Dendritic cell treated with granulocyte-macrophage colony-stimulating factor and Interleukin-4, amounts not matched to agents 40 ng/mL and 50 ng/mL, for 4 days (primary cell): ENCODE measurements around the gene NRDC.

Experiments used
- H3K27ac Mint-ChIP-seq: one replicate; pipeline ENCODE4 v1.8.0; 2022; ENCODE audit warnings: mild to moderate bottlenecking, mixed read lengths
- H3K27me3 Mint-ChIP-seq: one replicate; pipeline ENCODE4 v1.8.0; 2022; ENCODE audit warnings: mild to moderate bottlenecking, mixed read lengths
- H3K36me3 Mint-ChIP-seq: one replicate; pipeline ENCODE4 v1.8.0; 2022; ENCODE audit warnings: low read depth, mixed read lengths
- H3K4me1 Mint-ChIP-seq: one replicate; pipeline ENCODE4 v1.8.0; 2022; ENCODE audit warnings: low read depth, mixed read lengths
- H3K4me3 Mint-ChIP-seq: one replicate; pipeline ENCODE4 v1.8.0; 2022; ENCODE audit warnings: mild to moderate bottlenecking, moderate library complexity, mixed read lengths
- H3K9me3 Mint-ChIP-seq: one replicate; pipeline ENCODE4 v1.8.0; 2022; ENCODE audit warnings: mixed read lengths
- intact Hi-C: fragments of 100-400 bp; cut with micrococcal nuclease; formaldehyde crosslinking; loops from one replicate; pipeline ENCODE4 v1.15.0; 2022

Gene NRDC

DNA sequence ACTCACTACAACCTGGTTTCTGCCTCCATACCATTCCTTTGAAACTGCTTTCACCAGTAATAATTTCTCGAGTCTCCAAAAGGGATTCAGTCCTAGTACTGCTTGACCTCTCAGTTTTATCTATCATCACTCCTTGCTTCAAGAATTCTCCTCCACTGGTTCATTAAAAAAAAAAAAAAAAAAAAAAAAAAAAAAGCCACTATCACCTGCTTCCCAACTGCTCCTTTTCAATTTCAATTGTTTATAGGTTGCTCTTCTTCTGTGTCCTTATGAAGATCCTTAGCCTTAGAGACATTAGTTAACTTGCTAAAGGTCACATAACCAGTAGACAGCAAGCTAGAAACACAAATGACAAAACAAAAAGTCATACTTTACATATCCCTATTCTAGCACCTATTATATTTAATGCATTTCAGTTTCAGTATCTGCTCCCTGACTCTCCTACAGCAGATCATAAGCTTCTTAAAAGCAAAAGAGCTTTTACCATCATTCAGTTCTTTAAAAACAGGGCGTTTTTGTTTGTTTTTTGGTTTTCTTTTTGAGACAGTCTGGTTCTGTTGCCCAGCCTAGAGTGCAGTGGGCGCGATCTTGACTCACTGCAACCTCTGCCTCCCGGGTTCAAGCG is 7.1 kb downstream of the NRDC start:
- Mint-ChIP-seq H3K4me3 (no peak overlapping the region), H3K4me1 (peaks cover 58% of the 10 kb centered on the region), H3K27ac (no peak overlapping the region), H3K9me3 (no peaks in the 10 kb centered on the region), H3K36me3 (peaks cover 50% of the 10 kb centered on the region), H3K27me3 (no peaks in the 10 kb centered on the region)
- intact Hi-C loops: no loop called here

DNA sequence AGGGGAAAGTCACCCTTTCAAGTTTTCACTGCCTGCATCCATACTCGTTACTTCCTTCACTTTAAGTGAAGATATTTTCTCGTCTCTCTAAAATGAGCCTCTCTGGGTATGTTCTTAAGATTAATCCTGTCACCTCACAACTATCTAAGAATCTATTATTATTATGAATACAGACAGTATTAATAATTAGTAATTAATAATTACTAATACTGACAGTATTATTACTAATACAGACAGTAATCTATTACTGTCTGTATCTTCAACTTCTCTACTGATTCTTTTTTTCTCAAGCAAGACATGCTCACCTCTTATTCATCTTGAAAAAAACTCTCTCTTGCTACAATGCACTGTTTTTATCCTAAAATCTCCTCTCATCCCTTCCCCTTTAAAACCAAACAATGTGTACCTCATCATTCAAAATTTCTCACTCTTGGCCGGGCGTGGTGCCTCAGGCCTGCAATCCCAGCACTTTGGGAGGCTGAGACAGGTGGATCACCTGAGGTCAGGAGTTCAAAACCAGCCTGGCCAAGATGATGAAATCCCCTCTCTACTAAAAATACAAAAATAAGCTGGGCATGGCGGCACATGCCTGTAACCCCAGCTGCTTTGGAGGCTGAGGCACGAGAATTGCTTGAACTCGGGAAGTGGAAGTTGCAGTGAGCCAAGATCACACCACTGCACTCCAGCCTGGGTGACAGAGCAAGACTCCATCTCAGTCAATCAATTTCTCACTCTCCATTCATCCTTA is 7.8 kb downstream of the NRDC start:
- intact Hi-C loops: no loop called here
- peaks cover 50% of the 10 kb centered on the region for H3K36me3 Mint-ChIP-seq
- no peak overlapping the region for H3K4me3 Mint-ChIP-seq
- H3K9me3 Mint-ChIP-seq: no peaks in the 10 kb centered on the region
- H3K4me1 Mint-ChIP-seq: peaks cover 57% of the 10 kb centered on the region
- peak overlapping the region; percentile 1 for H3K27ac Mint-ChIP-seq
- H3K27me3 Mint-ChIP-seq: no peaks in the 10 kb centered on the region

DNA sequence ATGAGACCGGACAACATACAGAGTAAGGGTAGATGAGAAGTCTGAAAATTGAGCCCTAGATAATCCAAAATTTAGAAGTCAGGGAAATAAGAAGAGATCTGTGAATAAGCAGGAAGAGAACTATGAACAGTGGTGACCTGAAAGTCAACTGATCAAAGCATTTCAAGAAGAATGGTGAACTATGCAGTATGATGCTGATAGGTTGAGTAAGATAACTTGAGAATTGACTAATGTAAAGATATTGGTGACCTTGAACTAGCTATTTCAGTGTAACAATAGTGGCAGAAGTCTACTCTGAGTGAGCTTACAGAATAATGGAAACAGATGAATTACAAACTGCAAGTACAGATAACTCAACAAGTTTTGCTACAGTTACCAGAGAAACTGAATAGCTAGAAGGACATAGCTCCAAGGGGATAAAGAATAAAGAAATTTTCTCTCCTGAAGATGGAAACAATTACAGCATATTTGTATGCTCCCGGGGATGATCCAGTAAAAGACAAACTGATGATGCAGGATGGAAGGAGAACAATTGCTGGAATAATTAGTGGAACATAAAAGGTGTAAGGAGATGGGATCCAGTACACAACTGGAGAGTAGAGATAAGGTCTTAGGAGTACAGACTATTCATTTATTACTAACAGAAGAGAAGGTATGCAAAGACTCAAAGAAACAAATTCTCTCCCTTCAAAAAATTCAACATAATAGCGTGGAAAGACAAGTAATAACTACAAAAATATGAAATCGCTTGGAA is 10.9 kb downstream of the NRDC start:
- peaks cover 34% of the 10 kb centered on the region for H3K36me3 Mint-ChIP-seq
- no peak overlapping the region for H3K27ac Mint-ChIP-seq
- intact Hi-C loops: no loop called here
- H3K4me3 Mint-ChIP-seq: no peak overlapping the region
- H3K27me3 Mint-ChIP-seq: no peaks in the 10 kb centered on the region
- no peaks in the 10 kb centered on the region for H3K9me3 Mint-ChIP-seq
- peaks cover 55% of the 10 kb centered on the region for H3K4me1 Mint-ChIP-seq

DNA sequence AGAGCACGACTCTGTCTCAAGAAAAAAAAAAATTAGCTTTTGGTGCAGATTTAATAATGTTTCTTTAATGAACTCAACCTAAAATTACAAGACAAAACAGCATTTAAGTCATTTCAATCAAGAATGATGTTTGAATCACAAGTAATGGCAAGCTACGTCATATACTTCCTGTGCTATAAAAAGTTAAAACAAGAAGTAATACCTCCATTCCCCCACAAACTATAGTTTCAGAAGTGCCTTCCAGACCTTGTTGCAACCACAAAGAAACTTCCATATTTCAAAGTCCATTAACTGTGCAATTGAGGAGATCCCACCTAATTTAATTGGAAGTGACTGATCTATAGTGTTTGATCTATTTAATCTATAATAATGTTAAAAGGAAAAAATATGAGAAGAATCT is 15.1 kb downstream of the NRDC start:
- Mint-ChIP-seq H3K9me3 (no peaks in the 10 kb centered on the region), H3K4me3 (no peak overlapping the region)

DNA sequence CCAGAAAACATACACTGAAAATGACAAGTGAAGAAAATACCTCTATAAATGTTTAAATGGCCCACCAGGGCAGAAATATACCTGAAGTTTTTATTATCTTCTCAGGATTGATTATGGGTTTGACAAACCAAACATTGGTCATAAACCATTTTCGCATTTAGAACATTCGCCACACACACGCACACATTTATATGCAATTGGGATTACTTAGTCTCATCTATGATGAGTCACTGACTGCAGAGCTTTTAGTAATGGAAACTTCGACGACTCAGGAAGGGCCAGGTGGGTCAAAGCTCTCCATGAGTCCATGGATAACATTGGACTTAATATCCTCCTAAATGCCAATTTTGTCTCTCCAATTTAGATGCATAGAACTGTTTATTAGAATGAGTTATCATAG is 16.9 kb downstream of the NRDC start:
- peaks cover 12% of the 10 kb centered on the region for H3K4me1 Mint-ChIP-seq
- H3K9me3 Mint-ChIP-seq: no peaks in the 10 kb centered on the region
- intact Hi-C loops: no loop called here
- no peak overlapping the region for H3K27ac Mint-ChIP-seq
- H3K4me3 Mint-ChIP-seq: no peak overlapping the region
- H3K27me3 Mint-ChIP-seq: no peaks in the 10 kb centered on the region
- peaks cover 12% of the 10 kb centered on the region for H3K36me3 Mint-ChIP-seq

More for the DNA sequence above, 15.1 kb downstream of the NRDC start:
- Mint-ChIP-seq H3K4me1 (peaks cover 29% of the 10 kb centered on the region), H3K27me3 (no peaks in the 10 kb centered on the region), H3K27ac (no peak overlapping the region), H3K36me3 (peaks cover 16% of the 10 kb centered on the region)
- intact Hi-C loops: no loop called here

DNA sequence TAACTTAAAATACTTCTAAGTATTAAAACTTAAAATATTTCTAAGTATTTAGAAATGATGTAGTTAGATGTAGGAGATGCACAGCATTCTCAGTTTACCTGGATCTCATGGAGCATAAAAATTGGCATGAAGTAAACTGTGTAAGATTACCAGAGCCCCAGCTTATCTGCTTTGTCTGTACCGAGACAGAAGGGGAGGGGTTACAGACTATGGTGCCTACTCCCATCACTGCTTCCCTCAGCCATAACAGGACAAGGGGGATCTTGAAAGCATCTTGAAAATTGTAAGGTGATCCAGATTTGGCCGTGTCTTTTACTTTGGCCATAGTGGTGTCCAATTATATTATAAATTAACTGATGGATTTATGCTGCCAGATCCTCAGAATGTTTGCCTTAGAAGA is 18.8 kb downstream of the NRDC start:
- H3K4me3 Mint-ChIP-seq: no peak overlapping the region
- H3K27me3 Mint-ChIP-seq: no peaks in the 10 kb centered on the region
- intact Hi-C loops: no loop called here
- H3K9me3 Mint-ChIP-seq: no peaks in the 10 kb centered on the region
- no peak overlapping the region for H3K27ac Mint-ChIP-seq
- peaks cover 17% of the 10 kb centered on the region for H3K4me1 Mint-ChIP-seq
- peaks cover 31% of the 10 kb centered on the region for H3K36me3 Mint-ChIP-seq

DNA sequence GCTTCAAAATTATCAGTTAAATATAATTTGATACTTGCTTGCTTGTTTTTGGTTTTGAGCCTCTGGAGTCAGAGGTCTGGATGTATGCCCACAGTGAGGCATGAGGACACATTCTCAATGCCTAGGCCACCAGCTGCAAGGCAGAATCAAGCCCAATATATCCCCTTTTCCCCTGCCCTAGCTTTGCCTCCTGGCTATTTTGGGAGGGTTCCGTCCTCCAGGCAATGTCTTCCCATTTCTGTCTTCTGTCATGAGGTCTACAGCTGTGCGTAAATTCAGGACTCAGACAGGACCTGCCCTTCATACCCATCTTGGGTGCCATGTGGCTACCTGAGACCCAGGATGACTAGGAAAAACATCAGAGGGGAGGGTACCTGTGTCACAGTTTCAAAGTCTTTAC is 19.2 kb downstream of the NRDC start:
- Mint-ChIP-seq H3K4me3 (no peak overlapping the region), H3K27ac (no peak overlapping the region), H3K4me1 (peaks cover 17% of the 10 kb centered on the region), H3K27me3 (no peaks in the 10 kb centered on the region), H3K9me3 (no peaks in the 10 kb centered on the region), H3K36me3 (peaks cover 35% of the 10 kb centered on the region)
- intact Hi-C loops: no loop called here

DNA sequence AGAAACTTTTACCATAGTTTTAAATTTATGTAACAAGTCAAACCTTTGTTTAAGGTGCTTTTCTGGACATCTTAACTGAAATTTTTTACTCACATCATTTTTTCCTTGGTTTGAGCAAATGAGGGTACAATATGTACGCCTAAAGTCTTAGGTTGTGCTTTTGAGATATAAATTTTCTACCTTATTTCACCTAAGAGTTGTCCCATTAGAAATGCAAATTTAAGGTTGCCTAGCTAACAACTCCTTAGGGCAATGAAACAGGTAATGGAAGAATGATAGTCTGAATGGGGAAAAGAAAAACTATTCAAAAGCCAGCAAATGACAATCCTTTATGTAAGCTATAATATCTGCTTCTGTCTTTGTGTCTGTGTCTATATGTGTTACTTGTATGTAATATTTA is 19.6 kb downstream of the NRDC start:
- H3K27ac Mint-ChIP-seq: no peak overlapping the region
- no peaks in the 10 kb centered on the region for H3K27me3 Mint-ChIP-seq
- no peaks in the 10 kb centered on the region for H3K9me3 Mint-ChIP-seq
- H3K36me3 Mint-ChIP-seq: peaks cover 40% of the 10 kb centered on the region
- no peak overlapping the region for H3K4me3 Mint-ChIP-seq
- H3K4me1 Mint-ChIP-seq: peaks cover 17% of the 10 kb centered on the region
- intact Hi-C loops: no loop called here

DNA sequence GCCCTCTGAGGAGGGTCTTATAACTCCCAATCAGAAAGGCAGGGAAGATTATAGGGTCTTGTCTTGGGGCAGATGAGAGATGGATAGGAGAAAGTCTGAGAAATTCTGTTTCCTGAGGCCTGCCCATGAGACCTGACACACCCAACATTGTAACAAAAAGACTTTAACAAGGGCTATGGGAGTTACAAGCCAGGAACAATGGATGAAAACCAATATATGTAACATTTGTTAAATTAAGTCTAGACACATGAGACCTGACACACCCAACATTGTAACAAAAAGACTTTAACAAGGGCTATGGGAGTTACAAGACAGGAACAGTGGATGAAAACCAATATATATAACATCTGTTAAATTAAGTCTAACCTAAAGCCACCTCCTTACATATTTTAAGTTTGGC is 21.8 kb downstream of the NRDC start:
- H3K36me3 Mint-ChIP-seq: peaks cover 36% of the 10 kb centered on the region
- no peaks in the 10 kb centered on the region for H3K27me3 Mint-ChIP-seq
- H3K9me3 Mint-ChIP-seq: no peaks in the 10 kb centered on the region
- H3K4me1 Mint-ChIP-seq: peaks cover 5% of the 10 kb centered on the region
- H3K4me3 Mint-ChIP-seq: no peak overlapping the region
- intact Hi-C loops: no loop called here
- no peak overlapping the region for H3K27ac Mint-ChIP-seq

DNA sequence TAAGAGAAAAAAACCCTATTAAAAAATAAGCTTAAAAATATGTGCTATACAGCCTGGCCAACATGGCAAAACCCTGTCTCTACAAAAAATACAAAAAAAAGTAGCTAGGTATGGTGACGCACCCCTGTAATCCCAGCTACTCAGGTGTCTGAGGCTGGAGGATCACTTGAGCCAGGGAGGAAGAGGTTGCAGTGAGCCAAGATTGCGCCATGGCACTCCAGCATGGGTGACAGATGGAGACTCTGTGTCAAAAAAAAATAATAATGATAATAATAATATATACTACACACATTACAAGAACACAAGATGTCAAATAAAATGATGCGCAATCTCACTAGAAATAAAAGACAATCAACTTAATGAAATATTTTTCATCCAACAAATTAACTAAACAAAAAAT is 22.9 kb downstream of the NRDC start:
- intact Hi-C loops: no loop called here
- Mint-ChIP-seq H3K27me3 (no peaks in the 10 kb centered on the region), H3K36me3 (peaks cover 36% of the 10 kb centered on the region), H3K27ac (no peak overlapping the region), H3K4me1 (peaks cover 9% of the 10 kb centered on the region), H3K4me3 (no peak overlapping the region), H3K9me3 (no peaks in the 10 kb centered on the region)

DNA sequence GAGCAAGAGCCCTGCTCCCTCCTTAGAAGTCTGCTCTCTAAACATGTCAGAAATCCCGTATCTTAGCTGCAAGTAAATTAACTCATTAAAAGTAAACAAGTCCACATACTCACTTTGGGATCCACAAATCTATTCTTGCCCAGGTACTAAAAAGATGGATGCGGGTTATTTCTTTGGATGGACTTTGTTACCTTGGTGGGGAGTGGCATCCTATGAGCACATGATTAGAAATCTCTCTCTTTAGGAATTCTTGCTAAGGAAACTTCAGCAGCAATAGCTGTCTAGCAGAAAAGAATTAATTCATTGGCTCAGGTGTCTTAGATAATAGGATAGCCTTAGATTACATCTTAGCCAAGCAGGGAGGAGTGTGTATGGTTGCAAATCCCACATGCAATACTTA is 25.2 kb downstream of the NRDC start:
- peaks cover 12% of the 10 kb centered on the region for H3K4me1 Mint-ChIP-seq
- no peak overlapping the region for H3K4me3 Mint-ChIP-seq
- H3K9me3 Mint-ChIP-seq: no peaks in the 10 kb centered on the region
- H3K36me3 Mint-ChIP-seq: peaks cover 50% of the 10 kb centered on the region
- no peaks in the 10 kb centered on the region for H3K27me3 Mint-ChIP-seq
- no peak overlapping the region for H3K27ac Mint-ChIP-seq
- intact Hi-C loops: no loop called here

DNA sequence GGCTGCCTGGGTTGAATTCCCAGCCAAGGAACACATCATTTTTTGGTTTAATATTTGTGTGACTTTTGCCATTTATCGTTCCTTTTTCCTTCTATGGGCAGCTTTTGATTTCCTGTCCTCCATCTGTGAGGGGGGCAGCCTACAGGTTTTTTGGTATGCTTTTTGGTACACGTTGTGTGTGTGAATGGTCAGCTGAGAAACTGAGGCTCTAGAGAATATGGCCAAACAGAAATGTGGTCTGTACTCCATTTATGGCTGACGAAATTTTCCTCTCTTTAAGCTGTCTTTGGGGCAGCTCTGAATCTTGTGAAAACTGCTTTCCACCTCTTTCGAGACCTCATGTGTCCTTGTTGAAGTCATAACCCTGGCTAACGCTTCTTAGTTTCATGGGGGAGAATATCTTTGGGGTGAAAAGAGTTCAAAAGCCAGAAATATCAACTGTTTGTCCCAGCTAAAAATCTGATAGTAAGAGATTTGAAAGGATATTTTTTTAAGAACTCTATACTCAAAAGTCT is 26.6 kb downstream of the NRDC start:
- Mint-ChIP-seq H3K27me3 (no peaks in the 10 kb centered on the region), H3K4me3 (no peak overlapping the region), H3K27ac (no peak overlapping the region), H3K36me3 (peaks cover 58% of the 10 kb centered on the region), H3K9me3 (no peaks in the 10 kb centered on the region), H3K4me1 (peaks cover 12% of the 10 kb centered on the region)
- intact Hi-C loops: no loop called here

DNA sequence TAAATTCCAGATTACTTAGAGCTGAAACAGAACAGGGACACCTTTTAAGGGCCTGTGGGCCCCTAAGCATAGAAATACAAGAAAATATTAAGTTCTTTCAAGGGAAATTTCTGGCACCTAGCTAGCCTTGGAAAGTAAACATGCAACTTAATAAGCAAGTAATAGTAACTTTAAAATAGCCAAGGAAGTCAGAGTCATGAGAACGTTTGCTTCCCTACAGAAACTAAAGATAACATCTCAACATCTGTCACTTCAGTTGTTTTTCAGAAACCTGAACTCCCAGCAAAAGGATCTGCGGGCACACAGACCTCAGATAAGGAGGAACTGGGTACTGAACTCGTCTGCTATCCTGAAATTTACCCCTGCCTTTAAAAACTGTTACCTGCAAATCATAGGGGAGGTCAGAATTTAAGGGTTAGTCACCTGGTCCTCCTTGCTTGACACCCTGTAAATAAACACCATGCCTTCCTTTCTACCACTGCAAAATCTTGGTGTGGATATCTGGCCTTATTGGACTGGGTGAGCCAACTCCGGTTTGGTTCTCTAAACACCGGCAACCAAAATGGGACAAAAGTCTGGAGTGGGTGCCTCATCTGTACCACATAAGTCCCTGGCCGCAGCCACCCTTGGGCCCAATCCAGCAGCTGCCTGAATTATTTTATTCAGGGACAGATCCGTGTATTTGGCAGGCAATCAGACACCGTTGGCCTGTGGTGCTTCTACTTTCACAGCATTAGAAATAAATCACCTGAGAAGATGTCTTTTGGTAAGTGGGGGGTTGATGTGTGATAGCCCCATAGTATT is 27.9 kb downstream of the NRDC start:
- Mint-ChIP-seq H3K36me3 (peaks cover 59% of the 10 kb centered on the region), H3K9me3 (no peaks in the 10 kb centered on the region), H3K27me3 (no peaks in the 10 kb centered on the region), H3K4me3 (no peak overlapping the region), H3K4me1 (peaks cover 7% of the 10 kb centered on the region), H3K27ac (peak overlapping the region; percentile 52)
- intact Hi-C loops: no loop called here
